ENCODE data around the gene CNIH3.

DNA sequence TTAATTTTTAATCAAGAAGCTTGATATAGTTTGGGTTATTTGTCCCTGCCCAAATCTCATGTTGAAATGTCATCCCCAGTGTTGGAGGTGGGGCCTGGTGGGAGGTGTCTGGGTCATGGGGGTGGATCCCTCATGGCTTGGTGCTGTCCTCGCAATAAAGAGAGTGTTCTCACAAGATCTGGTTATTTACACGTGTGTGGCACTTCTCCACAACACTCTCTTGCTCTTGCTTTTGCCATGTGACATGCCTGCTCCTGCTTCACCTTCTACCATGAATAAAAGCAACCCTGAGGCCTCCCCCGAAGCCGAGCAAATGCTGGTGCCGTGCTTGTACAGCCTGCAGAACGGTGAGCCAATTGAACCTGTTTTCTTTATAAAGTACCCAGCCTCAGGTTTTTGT is 2.6 kb upstream of the CNIH3 start:
- no peak for TF ChIP-seq CTCF (IDR thresholded peaks at IDR 0.05)
- no peak for TF ChIP-seq POLR2A (IDR thresholded peaks at IDR 0.05)

Data from uterus (tissue), 2 donors.